Measurements from ENCODE around the gene BDH2.

- TF ChIP-seq CTCF (conservative IDR thresholded peaks at IDR 0.05) (no peak), EZH2 (IDR thresholded peaks at IDR 0.05; ENCODE audit: low read depth) (no peak)
Measured at GRCh38 chr4:103029300-103029699, 70.3 kb downstream of the BDH2 start.
